HL-60 (cell line): ENCODE data around the gene KPRP.

Experiments
- POLR2AphosphoS5 ChIP-seq: IDR thresholded peaks from 2 replicates; pipeline ENCODE4 v1.6.1; 2012; ENCODE audit warnings: low read depth
- TF ChIP-seq, protein P1 (sequence below): IDR thresholded peaks from one replicate; pipeline ENCODE4 v1.5.1; 2011; ENCODE audit warnings: low read length, control low read depth, inconsistent platforms; ENCODE audit not compliant: insufficient read depth

DNA sequence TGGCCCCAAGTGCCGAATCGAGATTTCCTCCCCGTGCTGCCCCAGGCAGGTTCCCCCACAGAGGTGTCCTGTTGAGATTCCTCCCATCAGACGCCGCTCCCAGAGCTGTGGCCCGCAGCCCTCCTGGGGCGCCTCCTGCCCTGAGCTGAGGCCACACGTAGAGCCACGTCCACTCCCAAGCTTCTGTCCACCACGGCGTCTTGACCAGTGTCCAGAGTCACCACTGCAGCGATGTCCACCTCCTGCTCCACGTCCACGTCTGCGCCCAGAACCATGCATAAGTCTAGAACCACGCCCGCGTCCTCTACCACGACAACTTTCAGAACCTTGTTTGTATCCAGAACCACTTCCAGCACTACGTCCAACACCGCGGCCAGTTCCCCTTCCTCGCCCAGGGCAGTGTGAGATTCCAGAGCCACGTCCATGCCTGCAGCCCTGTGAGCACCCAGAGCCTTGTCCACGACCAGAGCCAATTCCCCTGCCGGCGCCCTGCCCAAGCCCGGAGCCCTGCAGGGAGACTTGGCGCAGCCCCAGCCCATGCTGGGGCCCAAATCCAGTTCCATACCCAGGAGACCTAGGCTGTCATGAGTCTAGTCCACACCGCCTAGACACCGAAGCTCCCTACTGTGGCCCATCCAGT is 2.8 kb downstream of the KPRP start:
- TF ChIP-seq, protein P1, sequence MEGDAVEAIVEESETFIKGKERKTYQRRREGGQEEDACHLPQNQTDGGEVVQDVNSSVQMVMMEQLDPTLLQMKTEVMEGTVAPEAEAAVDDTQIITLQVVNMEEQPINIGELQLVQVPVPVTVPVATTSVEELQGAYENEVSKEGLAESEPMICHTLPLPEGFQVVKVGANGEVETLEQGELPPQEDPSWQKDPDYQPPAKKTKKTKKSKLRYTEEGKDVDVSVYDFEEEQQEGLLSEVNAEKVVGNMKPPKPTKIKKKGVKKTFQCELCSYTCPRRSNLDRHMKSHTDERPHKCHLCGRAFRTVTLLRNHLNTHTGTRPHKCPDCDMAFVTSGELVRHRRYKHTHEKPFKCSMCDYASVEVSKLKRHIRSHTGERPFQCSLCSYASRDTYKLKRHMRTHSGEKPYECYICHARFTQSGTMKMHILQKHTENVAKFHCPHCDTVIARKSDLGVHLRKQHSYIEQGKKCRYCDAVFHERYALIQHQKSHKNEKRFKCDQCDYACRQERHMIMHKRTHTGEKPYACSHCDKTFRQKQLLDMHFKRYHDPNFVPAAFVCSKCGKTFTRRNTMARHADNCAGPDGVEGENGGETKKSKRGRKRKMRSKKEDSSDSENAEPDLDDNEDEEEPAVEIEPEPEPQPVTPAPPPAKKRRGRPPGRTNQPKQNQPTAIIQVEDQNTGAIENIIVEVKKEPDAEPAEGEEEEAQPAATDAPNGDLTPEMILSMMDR: no peak
- no peak for TF ChIP-seq POLR2AphosphoS5
